Activated CD4-positive, alpha-beta T cell treated with anti-CD3 and anti-CD28 coated beads, Interleukin-2, amount 50 U/mL, for 16 hours (primary cell): ENCODE results near the gene CABP7.

Source experiments
- DNase-seq: peaks from one replicate; pipeline ENCODE4 v3.0.0-alpha.2; 2020

CABP7 gene

GRCh38 chr22:29723766-29724165 lies 4.0 kb downstream of the CABP7 start:
- DNase-seq: no peak

GRCh38 chr22:29724843-29725242 lies 5.0 kb downstream of the CABP7 start:
- no peak for DNase-seq

GRCh38 chr22:29726106-29726505 lies 6.3 kb downstream of the CABP7 start:
- no peak for DNase-seq

- no peak for DNase-seq
These were observed 6.8 kb downstream of the CABP7 start for GRCh38 chr22:29726512-29727130.

GRCh38 chr22:29727131-29727523 lies 7.3 kb downstream of the CABP7 start:
- peak; percentile 21 for DNase-seq

GRCh38 chr22:29729161-29729560 lies 9.4 kb downstream of the CABP7 start:
- DNase-seq: no peak

- no peak for DNase-seq
These were observed 11.5 kb downstream of the CABP7 start for GRCh38 chr22:29731058-29731850.

GRCh38 chr22:29732883-29733282 lies 13.1 kb downstream of the CABP7 start:
- no peak for DNase-seq

- DNase-seq: no peak
These were observed 13.8 kb downstream of the CABP7 start for GRCh38 chr22:29733362-29734201.

- no peak for DNase-seq
These were observed 14.6 kb downstream of the CABP7 start for GRCh38 chr22:29734406-29734805.

- no peak for DNase-seq
These were observed 15.0 kb downstream of the CABP7 start for GRCh38 chr22:29734838-29735237.

GRCh38 chr22:29735416-29735815 lies 15.6 kb downstream of the CABP7 start:
- DNase-seq: no peak

- DNase-seq: no peak
These were observed 17.7 kb downstream of the CABP7 start for GRCh38 chr22:29737251-29738117.

- no peak for DNase-seq
These were observed 18.5 kb downstream of the CABP7 start for GRCh38 chr22:29738118-29738815.

- no peak for DNase-seq
These were observed 19.6 kb downstream of the CABP7 start for GRCh38 chr22:29739346-29739875.

GRCh38 chr22:29740216-29740615 lies 20.4 kb downstream of the CABP7 start:
- DNase-seq: no peak

GRCh38 chr22:29741926-29742325 lies 22.1 kb downstream of the CABP7 start:
- no peak for DNase-seq

- no peak for DNase-seq
These were observed 22.5 kb downstream of the CABP7 start for GRCh38 chr22:29742326-29742725.

- no peak for DNase-seq
These were observed 25.1 kb downstream of the CABP7 start for GRCh38 chr22:29744902-29745301.

GRCh38 chr22:29747832-29748231 lies 28.0 kb downstream of the CABP7 start:
- no peak for DNase-seq

GRCh38 chr22:29748248-29748893 lies 28.6 kb downstream of the CABP7 start:
- DNase-seq: no peak
